Measurements from ENCODE around the gene BCL2.

BCL2 gene

DNA sequence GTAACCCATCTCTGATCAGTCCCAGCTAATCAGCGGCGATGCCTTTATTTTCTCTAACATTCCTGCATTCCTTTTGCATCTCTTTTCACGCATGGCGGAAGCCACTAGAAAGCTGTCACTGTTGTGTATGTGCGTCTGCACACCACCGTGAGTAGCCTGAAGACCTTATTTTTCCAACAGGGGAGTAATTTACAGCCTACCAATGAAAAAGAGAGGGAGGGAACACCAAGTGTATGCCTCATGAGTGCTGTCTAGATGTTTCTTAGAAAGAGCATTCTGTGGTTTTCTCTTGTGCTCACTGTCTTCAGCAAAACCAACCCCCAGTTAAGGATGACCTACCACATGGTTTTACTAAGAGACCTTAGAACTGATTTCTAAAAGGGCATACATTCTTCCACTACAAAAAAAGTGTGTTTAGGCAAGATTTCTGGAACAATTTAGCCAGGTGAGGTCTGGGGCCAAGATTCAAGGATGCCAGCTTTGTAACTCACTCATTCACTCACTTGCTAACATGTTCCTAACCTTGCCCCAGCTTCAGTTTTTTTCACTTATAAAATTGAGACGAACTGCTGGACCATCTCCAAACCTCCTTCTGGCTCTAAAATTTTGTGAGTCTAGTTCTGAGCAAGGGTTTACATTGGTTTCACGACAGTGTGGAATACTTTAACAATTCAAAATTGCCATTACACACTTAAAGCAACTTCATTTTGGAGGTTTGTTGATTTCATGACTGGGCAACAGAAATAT is 51.4 kb downstream of the BCL2 start:
- Histone ChIP-seq H3K27ac (ENCODE audit: low read length) (peak overlapping the region; percentile 18; the same call in 1 of the 2 replicates), H3K4me1 (ENCODE audit: insufficient read depth, low read length) (peaks cover 26% of the 10 kb centered on the region), H4K20me1 (ENCODE audit: insufficient read depth, low read length) (peaks cover 53% of the 10 kb centered on the region), H3K36me3 (ENCODE audit: insufficient read depth, low read length) (peaks cover 38% of the 10 kb centered on the region), H3K9ac (ENCODE audit: low read depth, low read length) (no peak overlapping the region), H3K4me2 (ENCODE audit: insufficient read depth, low read length) (no peak overlapping the region), H3K79me2 (ENCODE audit: insufficient read depth, low read length) (peaks cover 99% of the 10 kb centered on the region), H3K27me3 (ENCODE audit: insufficient read depth, low read length, poor library complexity) (no peaks in the 10 kb centered on the region), H3K9me3 (ENCODE audit: insufficient read depth, low read length, severe bottlenecking) (no peaks in the 10 kb centered on the region), H2AFZ (ENCODE audit: low read depth, low read length) (no peak overlapping the region), H3K4me3 (ENCODE audit: low read depth in 1 of 2, low read length in 2 of 2) (no peak overlapping the region)
- ATAC-seq (ENCODE audit: insufficient read depth, low read depth) (peak; percentile 90), DNase-seq (peak; percentile 26)
- TF ChIP-seq, protein P1, sequence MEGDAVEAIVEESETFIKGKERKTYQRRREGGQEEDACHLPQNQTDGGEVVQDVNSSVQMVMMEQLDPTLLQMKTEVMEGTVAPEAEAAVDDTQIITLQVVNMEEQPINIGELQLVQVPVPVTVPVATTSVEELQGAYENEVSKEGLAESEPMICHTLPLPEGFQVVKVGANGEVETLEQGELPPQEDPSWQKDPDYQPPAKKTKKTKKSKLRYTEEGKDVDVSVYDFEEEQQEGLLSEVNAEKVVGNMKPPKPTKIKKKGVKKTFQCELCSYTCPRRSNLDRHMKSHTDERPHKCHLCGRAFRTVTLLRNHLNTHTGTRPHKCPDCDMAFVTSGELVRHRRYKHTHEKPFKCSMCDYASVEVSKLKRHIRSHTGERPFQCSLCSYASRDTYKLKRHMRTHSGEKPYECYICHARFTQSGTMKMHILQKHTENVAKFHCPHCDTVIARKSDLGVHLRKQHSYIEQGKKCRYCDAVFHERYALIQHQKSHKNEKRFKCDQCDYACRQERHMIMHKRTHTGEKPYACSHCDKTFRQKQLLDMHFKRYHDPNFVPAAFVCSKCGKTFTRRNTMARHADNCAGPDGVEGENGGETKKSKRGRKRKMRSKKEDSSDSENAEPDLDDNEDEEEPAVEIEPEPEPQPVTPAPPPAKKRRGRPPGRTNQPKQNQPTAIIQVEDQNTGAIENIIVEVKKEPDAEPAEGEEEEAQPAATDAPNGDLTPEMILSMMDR (IDR thresholded peaks at IDR 0.05; ENCODE audit: borderline replicate concordance, extremely low read depth, low read length, poor library complexity, severe bottlenecking) = no peak
- TF ChIP-seq EZH2 (IDR thresholded peaks at IDR 0.05; ENCODE audit: borderline replicate concordance, low read depth, low read length, severe bottlenecking) = no peak

- H3K4me3 ChIP-seq (ENCODE audit: low read depth in 1 of 2, low read length in 2 of 2) = no peak overlapping the region
- TF ChIP-seq EZH2 (IDR thresholded peaks at IDR 0.05; ENCODE audit: borderline replicate concordance, low read depth, low read length, severe bottlenecking) = no peak
- TF ChIP-seq, protein P1 (IDR thresholded peaks at IDR 0.05; ENCODE audit: borderline replicate concordance, extremely low read depth, low read length, poor library complexity, severe bottlenecking) = no peak
- ATAC-seq (ENCODE audit: insufficient read depth, low read depth) = no peak
- H3K36me3 ChIP-seq (ENCODE audit: insufficient read depth, low read length) = peaks cover 46% of the 10 kb centered on the region
- no peak overlapping the region for H2AFZ ChIP-seq (ENCODE audit: low read depth, low read length)
- peak overlapping the region; percentile 48 for H3K27ac ChIP-seq (ENCODE audit: low read length)
- H3K4me1 ChIP-seq (ENCODE audit: insufficient read depth, low read length) = peaks cover 26% of the 10 kb centered on the region
- H4K20me1 ChIP-seq (ENCODE audit: insufficient read depth, low read length) = peaks cover 53% of the 10 kb centered on the region
- no peak overlapping the region for H3K9ac ChIP-seq (ENCODE audit: low read depth, low read length)
- H3K9me3 ChIP-seq (ENCODE audit: insufficient read depth, low read length, severe bottlenecking) = no peaks in the 10 kb centered on the region
- no peak overlapping the region for H3K4me2 ChIP-seq (ENCODE audit: insufficient read depth, low read length)
- no peak for DNase-seq
- peaks cover 99% of the 10 kb centered on the region for H3K79me2 ChIP-seq (ENCODE audit: insufficient read depth, low read length)
- no peaks in the 10 kb centered on the region for H3K27me3 ChIP-seq (ENCODE audit: insufficient read depth, low read length, poor library complexity)
These were observed 52.4 kb downstream of the BCL2 start for GRCh38 chr18:63266888-63267790.

GRCh38 chr18:63265326-63265725 is 54.2 kb downstream of the BCL2 start:
- no peak overlapping the region for H3K4me2 ChIP-seq (ENCODE audit: insufficient read depth, low read length)
- no peak for TF ChIP-seq EZH2 (IDR thresholded peaks at IDR 0.05; ENCODE audit: borderline replicate concordance, low read depth, low read length, severe bottlenecking)
- TF ChIP-seq, protein P1 (IDR thresholded peaks at IDR 0.05; ENCODE audit: borderline replicate concordance, extremely low read depth, low read length, poor library complexity, severe bottlenecking) = no peak
- H3K9ac ChIP-seq (ENCODE audit: low read depth, low read length) = no peak overlapping the region
- DNase-seq (no peak), ATAC-seq (ENCODE audit: insufficient read depth, low read depth) (no peak)
- peaks cover 46% of the 10 kb centered on the region for H3K36me3 ChIP-seq (ENCODE audit: insufficient read depth, low read length)
- H3K27ac ChIP-seq (ENCODE audit: low read length) = no peak overlapping the region
- H3K4me3 ChIP-seq (ENCODE audit: low read depth in 1 of 2, low read length in 2 of 2) = no peak overlapping the region
- no peaks in the 10 kb centered on the region for H3K27me3 ChIP-seq (ENCODE audit: insufficient read depth, low read length, poor library complexity)
- no peaks in the 10 kb centered on the region for H3K9me3 ChIP-seq (ENCODE audit: insufficient read depth, low read length, severe bottlenecking)
- H4K20me1 ChIP-seq (ENCODE audit: insufficient read depth, low read length) = peaks cover 47% of the 10 kb centered on the region
- H3K4me1 ChIP-seq (ENCODE audit: insufficient read depth, low read length) = peaks cover 26% of the 10 kb centered on the region
- peaks cover 97% of the 10 kb centered on the region for H3K79me2 ChIP-seq (ENCODE audit: insufficient read depth, low read length)
- H2AFZ ChIP-seq (ENCODE audit: low read depth, low read length) = no peak overlapping the region
